Endodermal cell (in vitro differentiated cells): ENCODE measurements around the gene GXYLT1. TPM values are rescaled to one million over a fixed set of nuclear protein-coding genes. Genes with fewer than 3 reads are reported as not detected.

ENCODE experiments used
- DNase-seq: peaks from one replicate; pipeline ENCODE4 v3.0.0-alpha.2; 2017
- H3K27ac ChIP-seq: 2 replicates; pipeline ENCODE4 v1.5.1; 2013; ENCODE audit warnings: mild to moderate bottlenecking, low read depth, low read length, moderate library complexity
- H3K27me3 ChIP-seq: 2 replicates; pipeline ENCODE4 v1.6.1; 2013; ENCODE audit warnings: mild to moderate bottlenecking, low read length, moderate library complexity; ENCODE audit not compliant: insufficient read depth, control insufficient read depth, poor library complexity, severe bottlenecking
- H3K36me3 ChIP-seq: 2 replicates; pipeline ENCODE4 v1.7.0; 2013; ENCODE audit warnings: mild to moderate bottlenecking, low read length, moderate library complexity; ENCODE audit not compliant: control insufficient read depth, insufficient read depth
- H3K4me1 ChIP-seq: one replicate; pipeline ENCODE4 v1.7.0; 2013; ENCODE audit warnings: low read length; ENCODE audit not compliant: control insufficient read depth, insufficient read depth
- H3K4me3 ChIP-seq: 2 replicates; pipeline ENCODE4 v1.5.1; 2013; ENCODE audit warnings: mild to moderate bottlenecking, low read length, moderate library complexity
- H3K9ac ChIP-seq: 2 replicates; pipeline ENCODE4 v1.6.1; 2013; ENCODE audit warnings: mild to moderate bottlenecking, low read length, moderate library complexity; ENCODE audit not compliant: poor library complexity, severe bottlenecking; ENCODE audit errors: extremely low read depth
- H3K9me3 ChIP-seq: 2 replicates; pipeline ENCODE4 v1.6.1; 2013; ENCODE audit warnings: mild to moderate bottlenecking, low read length, moderate library complexity; ENCODE audit not compliant: control insufficient read depth
- H3K27ac Mint-ChIP-seq: 2 replicates; pipeline ENCODE4 v1.8.0; 2020; ENCODE audit warnings: mixed read lengths
- H3K27me3 Mint-ChIP-seq: 2 replicates; pipeline ENCODE4 v1.8.0; 2021; ENCODE audit warnings: mild to moderate bottlenecking, mixed read lengths; ENCODE audit not compliant: insufficient read depth
- H3K36me3 Mint-ChIP-seq: 2 replicates; pipeline ENCODE4 v1.8.0; 2020; ENCODE audit warnings: low read depth, mixed read lengths
- H3K4me1 Mint-ChIP-seq: 2 replicates; pipeline ENCODE4 v1.8.0; 2020; ENCODE audit warnings: mixed read lengths
- H3K4me3 Mint-ChIP-seq: 2 replicates; pipeline ENCODE4 v1.8.0; 2020; ENCODE audit warnings: mild to moderate bottlenecking, moderate library complexity, mixed read lengths
- H3K9me3 Mint-ChIP-seq: 2 replicates; pipeline ENCODE4 v1.8.0; 2020; ENCODE audit warnings: mild to moderate bottlenecking, mixed read lengths
- CTCF ChIP-seq: fragments of 200-600 bp; sonication (generic); conservative IDR thresholded peaks from 2 replicates; pipeline ENCODE4 v1.5.0; 2021; ENCODE audit warnings: antibody characterized with exemption, mild to moderate bottlenecking
- WGBS, 2 experiments: methylation state at CpG; one replicate each; pipeline versions ENCODE4 v1.1.5 to v1.1.7; 2013; ENCODE audit warnings: missing lambda C conversion rate in 2 of 2, mixed read lengths in 1 of 2; ENCODE audit not compliant: insufficient coverage in 1 of 2, insufficient read length in 1 of 2; 5-methylcytosine and 5-hydroxymethylcytosine counted together
- total RNA-seq, 2 donors: library from RNA; stranded (reverse); fragmentation: NEBNext Ultra II Directional in 1 of 2; extraction: Animal tissue kit (Norgen Biotek cat#: 25700) in 1 of 2; gene quantifications; 2 replicates in 1 of 2; 3 replicates in 1 of 2; pipeline ENCODE4 v1.2.1, GENCODE V29; 2021

GXYLT1 gene
- total RNA-seq, 2 donors from 2014 or later, result 29.2 to 36.6 TPM

- 58% methylated on average over 3 of the region's 4 CpGs; no CpG with 5 or more reads in 1 of the 2 experiments for WGBS, 2 experiments
- peaks cover 28% of the 10 kb centered on the region for H3K4me1 Mint-ChIP-seq
- DNase-seq, result peak; percentile 72
Observed at GRCh38 chr12:42129595-42130204, 15.0 kb downstream of the GXYLT1 start.

GRCh38 chr12:42128888-42129287 is 15.8 kb downstream of the GXYLT1 start:
- 86 to 89% methylated on average over 3 to 6 of the region's 6 CpGs for WGBS, 2 experiments
- Histone ChIP-seq H3K9ac (no peak overlapping the region), H3K9me3 (no peaks in the 10 kb centered on the region), H3K4me1 (peaks cover 3% of the 10 kb centered on the region), H3K27ac (no peak overlapping the region), H3K27me3 (no peaks in the 10 kb centered on the region), H3K4me3 (no peak overlapping the region), H3K36me3 (no peaks in the 10 kb centered on the region)
- H3K27ac Mint-ChIP-seq, result no peak overlapping the region
- TF ChIP-seq CTCF, result no peak
- peaks cover 28% of the 10 kb centered on the region for H3K4me1 Mint-ChIP-seq
- DNase-seq, result no peak
- no peaks in the 10 kb centered on the region for H3K27me3 Mint-ChIP-seq
- H3K9me3 Mint-ChIP-seq, result no peaks in the 10 kb centered on the region
- peaks cover 2% of the 10 kb centered on the region for H3K36me3 Mint-ChIP-seq
- H3K4me3 Mint-ChIP-seq, result no peak overlapping the region

More at GRCh38 chr12:42129595-42130204, 15.0 kb downstream of the GXYLT1 start:
- Mint-ChIP-seq H3K4me3 (no peak overlapping the region), H3K27ac (no peak overlapping the region), H3K9me3 (no peaks in the 10 kb centered on the region), H3K36me3 (peaks cover 2% of the 10 kb centered on the region), H3K27me3 (no peaks in the 10 kb centered on the region)
- Histone ChIP-seq H3K9me3 (no peaks in the 10 kb centered on the region), H3K4me1 (peaks cover 3% of the 10 kb centered on the region), H3K4me3 (no peak overlapping the region), H3K27me3 (no peaks in the 10 kb centered on the region), H3K27ac (no peak overlapping the region), H3K36me3 (no peaks in the 10 kb centered on the region), H3K9ac (no peak overlapping the region)
- peak; percentile 91 for TF ChIP-seq CTCF

GRCh38 chr12:42128327-42128726 is 16.3 kb downstream of the GXYLT1 start:
- TF ChIP-seq CTCF, result no peak
- H3K4me3 ChIP-seq, result no peak overlapping the region
- Mint-ChIP-seq H3K27ac (no peak overlapping the region), H3K27me3 (no peaks in the 10 kb centered on the region), H3K9me3 (no peaks in the 10 kb centered on the region), H3K4me1 (peaks cover 28% of the 10 kb centered on the region), H3K36me3 (peaks cover 2% of the 10 kb centered on the region), H3K4me3 (no peak overlapping the region)
- H3K9ac ChIP-seq, result no peak overlapping the region
- DNase-seq, result peak; percentile 46
- H3K4me1 ChIP-seq, result peaks cover 3% of the 10 kb centered on the region
- 79% methylated on average over 2 of the region's 3 CpGs; no CpG with 5 or more reads in 1 of the 2 experiments for WGBS, 2 experiments
- no peaks in the 10 kb centered on the region for H3K36me3 ChIP-seq
- no peaks in the 10 kb centered on the region for H3K27me3 ChIP-seq
- no peak overlapping the region for H3K27ac ChIP-seq
- H3K9me3 ChIP-seq, result no peaks in the 10 kb centered on the region
